ACC112 (cell line): Measurements from ENCODE around the gene DGCR6.
"Not testable (repeated sequence)": the region's sequence is repeated elsewhere in the genome, so short reads cannot be mapped to it uniquely, and the experiment has no call there.

Experiments
- H2AFZ ChIP-seq: fragments of 200-600 bp; sonication (generic); one replicate; pipeline ENCODE4 v1.6.0; 2017; ENCODE audit warnings: antibody characterized with exemption, low read length; ENCODE audit not compliant: unreplicated experiment
- H3K27ac ChIP-seq: fragments of 200-600 bp; sonication (generic); 2 replicates; pipeline ENCODE4 v1.5.1; 2014; ENCODE audit warnings: low read depth, mild to moderate bottlenecking, antibody characterized with exemption, low read length, moderate library complexity
- H3K27me3 ChIP-seq: fragments of 200-600 bp; sonication (generic); 2 replicates; pipeline ENCODE4 v1.6.1; 2014; ENCODE audit warnings: mild to moderate bottlenecking, antibody characterized with exemption, low read length, moderate library complexity, mixed read lengths; ENCODE audit not compliant: insufficient read depth
- H3K36me3 ChIP-seq: fragments of 200-600 bp; sonication (generic); 2 replicates; pipeline ENCODE4 v1.6.1; 2016; ENCODE audit warnings: mild to moderate bottlenecking, antibody characterized with exemption, low read length, moderate library complexity, mixed read lengths; ENCODE audit not compliant: insufficient read depth
- H3K4me1 ChIP-seq: fragments of 200-600 bp; sonication (generic); one replicate; pipeline ENCODE4 v1.6.1; 2016; ENCODE audit warnings: low read length, mixed read lengths; ENCODE audit not compliant: insufficient read depth, unreplicated experiment, control insufficient read depth
- H3K4me3 ChIP-seq: fragments of 200-600 bp; sonication (generic); 2 replicates; pipeline ENCODE4 v1.5.1; 2014; ENCODE audit warnings: mild to moderate bottlenecking, low read depth, low read length
- H3K79me2 ChIP-seq: fragments of 200-600 bp; sonication (generic); one replicate; pipeline ENCODE4 v1.6.0; 2016; ENCODE audit warnings: low read length; ENCODE audit not compliant: control insufficient read depth, unreplicated experiment, insufficient read depth

Gene DGCR6

GRCh38 chr22:18905540-18906409 lies at the start of gene DGCR6:
Gene DGCR6 (plus strand): TSS chr22:18906320. CDS start chr22:18906375, 55 bp downstream.
- H3K36me3 ChIP-seq: no peaks in the 10 kb centered on the region
- no peaks in the 10 kb centered on the region for H3K79me2 ChIP-seq
- no peak within 1 kb of the TSS for H3K4me3 ChIP-seq
- H3K4me1 ChIP-seq: no peaks in the 10 kb centered on the region
- H3K27me3 ChIP-seq: no peaks in the 10 kb centered on the region
- no peak within 1 kb of the TSS for H2AFZ ChIP-seq
- H3K27ac ChIP-seq: no peak within 1 kb of the TSS

- H2AFZ ChIP-seq, H3K79me2 ChIP-seq, H3K27ac ChIP-seq, H3K36me3 ChIP-seq, H3K4me3 ChIP-seq, H3K27me3 ChIP-seq, H3K4me1 ChIP-seq: not testable (repeated sequence)
Measured at GRCh38 chr22:18859314-18859713, 46.8 kb upstream of the DGCR6 start.

GRCh38 chr22:18881260-18881659 lies 24.9 kb upstream of the DGCR6 start:
- not testable (repeated sequence) for H3K4me3 ChIP-seq, H3K27me3 ChIP-seq, H3K36me3 ChIP-seq, H3K27ac ChIP-seq, H3K4me1 ChIP-seq, H3K79me2 ChIP-seq, H2AFZ ChIP-seq

- H3K4me3 ChIP-seq, H3K27ac ChIP-seq, H2AFZ ChIP-seq, H3K4me1 ChIP-seq, H3K27me3 ChIP-seq, H3K79me2 ChIP-seq, H3K36me3 ChIP-seq: not testable (repeated sequence)
Measured at GRCh38 chr22:18884465-18884864, 21.7 kb upstream of the DGCR6 start.

GRCh38 chr22:18888115-18888514 lies 18.0 kb upstream of the DGCR6 start:
- H3K79me2 ChIP-seq: no peaks in the 10 kb centered on the region
- no peaks in the 10 kb centered on the region for H3K27me3 ChIP-seq
- H3K4me1 ChIP-seq: no peaks in the 10 kb centered on the region
- no peaks in the 10 kb centered on the region for H3K36me3 ChIP-seq
- no peak overlapping the region for H3K27ac ChIP-seq
- H2AFZ ChIP-seq: no peak overlapping the region
- H3K4me3 ChIP-seq: no peak overlapping the region

- not testable (repeated sequence) for H3K36me3 ChIP-seq, H3K27ac ChIP-seq, H2AFZ ChIP-seq, H3K4me3 ChIP-seq, H3K79me2 ChIP-seq, H3K27me3 ChIP-seq, H3K4me1 ChIP-seq
Measured at GRCh38 chr22:18890510-18891192, 15.5 kb upstream of the DGCR6 start.

GRCh38 chr22:18893775-18894174 lies 12.3 kb upstream of the DGCR6 start:
- H3K4me1 ChIP-seq, H3K27me3 ChIP-seq, H3K4me3 ChIP-seq, H2AFZ ChIP-seq, H3K79me2 ChIP-seq, H3K27ac ChIP-seq, H3K36me3 ChIP-seq: not testable (repeated sequence)

GRCh38 chr22:18896037-18896657 lies 10.0 kb upstream of the DGCR6 start:
- H3K79me2 ChIP-seq, H3K4me1 ChIP-seq, H3K27ac ChIP-seq, H2AFZ ChIP-seq, H3K27me3 ChIP-seq, H3K4me3 ChIP-seq, H3K36me3 ChIP-seq: not testable (repeated sequence)

- H2AFZ ChIP-seq, H3K4me1 ChIP-seq, H3K4me3 ChIP-seq, H3K36me3 ChIP-seq, H3K27me3 ChIP-seq, H3K79me2 ChIP-seq, H3K27ac ChIP-seq: not testable (repeated sequence)
Measured at GRCh38 chr22:18906410-18906745, 258 bp downstream of the DGCR6 start.

- Histone ChIP-seq H2AFZ (no peak overlapping the region), H3K79me2 (no peaks in the 10 kb centered on the region), H3K36me3 (no peaks in the 10 kb centered on the region), H3K4me3 (no peak overlapping the region), H3K4me1 (no peaks in the 10 kb centered on the region), H3K27me3 (no peaks in the 10 kb centered on the region), H3K27ac (no peak overlapping the region)
Measured at GRCh38 chr22:18906896-18907295, 776 bp downstream of the DGCR6 start.

GRCh38 chr22:18909556-18909955 lies 3.4 kb downstream of the DGCR6 start:
- H2AFZ ChIP-seq: no peak overlapping the region
- H3K36me3 ChIP-seq: no peaks in the 10 kb centered on the region
- H3K4me3 ChIP-seq: no peak overlapping the region
- H3K27me3 ChIP-seq: no peaks in the 10 kb centered on the region
- no peaks in the 10 kb centered on the region for H3K4me1 ChIP-seq
- no peaks in the 10 kb centered on the region for H3K79me2 ChIP-seq
- H3K27ac ChIP-seq: no peak overlapping the region
